K562 (cell line): Measurements from ENCODE around the gene LIMCH1. TPM values are rescaled to one million over a fixed set of nuclear protein-coding genes. Genes with fewer than 3 reads are reported as not detected.

Experiments
- ATAC-seq: fragments of 200-7000 bp; cut with Tn5 transposase; 3 replicates; pipeline ENCODE4 v1.9.1; 2020; ENCODE audit warnings: moderate library complexity
- BruUV-seq: library from RNA; stranded (reverse); fragments of 400-500 nt; replicated peaks from 2 replicates; lab custom pipeline; 2021; lab: Mats Ljungman, UMichigan
- CTCF ChIA-PET: fragments of 300-600 bp; formaldehyde crosslinking; extraction: SDS; loops from one replicate; lab custom pipeline; 2021; ENCODE audit warnings: low intra/inter-chr PET ratio; lab: Yijun Ruan, JAX
- POLR2A ChIA-PET: fragments of 300-600, 350-650 bp; sonication (Branson Sonifier 250); formaldehyde crosslinking; extraction: SDS; loops from one replicate; lab custom pipeline; 2021; ENCODE audit warnings: antibody characterized with exemption, inconsistent platforms; lab: Yijun Ruan, JAX
- DNase-seq, 4 experiments: peaks; one replicate each; pipeline versions ENCODE4 v3.0.0 to v3.0.0-alpha.2; 2011 to 2018; ENCODE audit warnings: low spot score in 3 of 4, mixed read lengths in 3 of 4; ENCODE audit errors: extremely low read depth in 1 of 4
- FAIRE-seq: peaks from 2 replicates; lab custom pipeline; 2011; peaks lifted over from hg19 to GRCh38; lab: Jason Lieb, UNC
- H2AFZ ChIP-seq: 2 replicates; pipeline ENCODE4 v1.6.0; 2011; ENCODE audit warnings: low read depth, low read length, control low read depth, inconsistent platforms
- H3K27ac ChIP-seq: fragments of 200-600 bp; 3 replicates; pipeline ENCODE4 v1.8.0; 2011; ENCODE audit warnings: low read depth, mild to moderate bottlenecking, control low read depth, inconsistent platforms, low read length, moderate library complexity, mixed read lengths; ENCODE audit errors: extremely low read depth
- H3K27me3 ChIP-seq, 2 experiments: fragments of 300-600 bp in 1 of 2; 2 replicates in 1 of 2; 3 replicates in 1 of 2; pipeline versions ENCODE4 v1.6.0 to v1.8.0; 2011; ENCODE audit warnings: inconsistent platforms in 2 of 2, low read length in 2 of 2, mild to moderate bottlenecking in 1 of 2, mixed read lengths in 1 of 2, moderate library complexity in 1 of 2; ENCODE audit not compliant: control insufficient read depth in 2 of 2, insufficient read depth in 2 of 2
- H3K36me3 ChIP-seq: fragments of 300-600 bp; 3 replicates; pipeline ENCODE4 v1.8.0; 2011; ENCODE audit warnings: mild to moderate bottlenecking, low read length, inconsistent platforms; ENCODE audit not compliant: control insufficient read depth, insufficient read depth
- H3K4me1 ChIP-seq, 2 experiments: fragments of 200-600 bp in 1 of 2; replicated peaks in 1 of 2; 2 replicates in 1 of 2; 3 replicates in 1 of 2; pipeline versions ENCODE4 v1.5.1 to v1.8.0; 2011; ENCODE audit warnings: inconsistent platforms in 2 of 2, low read length in 2 of 2, mild to moderate bottlenecking in 1 of 2, mixed read lengths in 1 of 2, moderate library complexity in 1 of 2; ENCODE audit not compliant: control insufficient read depth in 2 of 2, insufficient read depth in 2 of 2
- H3K4me2 ChIP-seq: 2 replicates; pipeline ENCODE4 v1.6.1; 2011; ENCODE audit warnings: low read length, control low read depth, inconsistent platforms, mixed read lengths; ENCODE audit not compliant: insufficient read depth
- H3K4me3 ChIP-seq: fragments of 200-600 bp; sonication (generic), shearing (Covaris generic); 2 replicates; pipeline ENCODE4 v1.5.1; 2016; ENCODE audit warnings: control low read depth, inconsistent platforms
- H3K79me2 ChIP-seq: fragments of 200-600 bp; 3 replicates; pipeline ENCODE4 v1.8.0; 2011; ENCODE audit warnings: low read length, inconsistent platforms; ENCODE audit not compliant: control insufficient read depth, insufficient read depth
- H3K9ac ChIP-seq, 2 experiments: 2 replicates each; pipeline versions ENCODE4 v1.6.0 to v1.6.1; 2011; ENCODE audit warnings: low read depth in 2 of 2, low read length in 2 of 2, control low read depth in 1 of 2, inconsistent platforms in 1 of 2, mild to moderate bottlenecking in 1 of 2, mixed read lengths in 1 of 2; ENCODE audit not compliant: insufficient read depth in 1 of 2
- H3K9me1 ChIP-seq: one replicate; pipeline ENCODE4 v1.6.0; 2011; ENCODE audit warnings: inconsistent platforms, mild to moderate bottlenecking, low read length, moderate library complexity; ENCODE audit not compliant: control insufficient read depth, insufficient read depth
- H3K9me3 ChIP-seq: replicated peaks from 2 replicates; pipeline ENCODE4 v1.5.1; 2011; ENCODE audit warnings: low read depth, low read length, inconsistent platforms; ENCODE audit not compliant: control insufficient read depth, insufficient read depth
- H4K20me1 ChIP-seq: replicated peaks from 2 replicates; pipeline ENCODE4 v1.6.1; 2011; ENCODE audit warnings: low read length, inconsistent platforms, mixed read lengths; ENCODE audit not compliant: control insufficient read depth, insufficient read depth
- CCNT2 ChIP-seq: IDR thresholded peaks from 2 replicates; pipeline ENCODE4 v1.6.1; 2011; ENCODE audit warnings: borderline replicate concordance, low read depth, mild to moderate bottlenecking, moderate library complexity, mixed read lengths, low read length; ENCODE audit not compliant: insufficient read length; ENCODE audit errors: extremely low read depth
- CXXC5 ChIP-seq: fragments of 250-450 bp; sonication (Bioruptor Pico); IDR thresholded peaks from 2 replicates; pipeline ENCODE4 v1.8.0; 2022; ENCODE audit warnings: inconsistent platforms, mild to moderate bottlenecking, moderate library complexity
- EP300 ChIP-seq: IDR thresholded peaks from 2 replicates; pipeline ENCODE4 v1.6.1; 2012; ENCODE audit warnings: low read length, improper control_type of control experiment
- NEUROD1 ChIP-seq: fragments of 150-350 bp; IDR thresholded peaks from 2 replicates; pipeline ENCODE4 v1.6.1; 2014; ENCODE audit warnings: borderline replicate concordance, low read length, low read depth; ENCODE audit not compliant: partially characterized antibody
- SRF ChIP-seq, 2 experiments: fragments of 250-450, 450-650 bp in 1 of 2; sonication (Bioruptor Pico) in 1 of 2; sonication (generic) in 1 of 2; formaldehyde crosslinking; IDR thresholded peaks; 2 replicates each; pipeline versions ENCODE4 v1.5.0 to v1.5.1; 2020 to 2022; ENCODE audit warnings: mild to moderate bottlenecking in 1 of 2, missing genetic modification reagents in 1 of 2
- STAT5B ChIP-seq: fragments of 250-450 bp; sonication (Bioruptor Pico); IDR thresholded peaks from 2 replicates; pipeline ENCODE4 v1.8.0; 2021; ENCODE audit warnings: mild to moderate bottlenecking, inconsistent platforms
- ZNF41 ChIP-seq: fragments of 250-450 bp; sonication (Bioruptor Pico); conservative IDR thresholded peaks from 2 replicates; pipeline ENCODE4 v1.4.0; 2020; ENCODE audit warnings: mild to moderate bottlenecking
- ZNF780A ChIP-seq: fragments of 250-450 bp; sonication (Bioruptor Pico); IDR thresholded peaks from 2 replicates; pipeline ENCODE4 v1.5.0; 2021; ENCODE audit warnings: mild to moderate bottlenecking
- WGBS: fragments of 100-300 bp; shearing (Covaris generic); methylation state at CpG from one replicate; pipeline ENCODE4 v1.1.6; 2016; ENCODE audit warnings: low coverage, mixed read lengths; ENCODE audit not compliant: insufficient coverage; ENCODE audit errors: missing lambda C conversion rate; 5-methylcytosine and 5-hydroxymethylcytosine counted together
- in situ Hi-C: fragments of 300-500 bp; cut with MboI; formaldehyde crosslinking; loops from 4 replicates; pipeline ENCODE4 v1.15.0; 2018; ENCODE audit warnings: inconsistent platforms, mixed read lengths
- intact Hi-C: fragments of 100-400 bp; cut with micrococcal nuclease; formaldehyde crosslinking; loops from 2 replicates; pipeline ENCODE4 v1.14.2; 2022
- polyA plus RNA-seq, 8 experiments: library from polyadenylated mRNA; depleted of rRNA in 4 of 8; stranded (reverse) in 5 of 8; unstranded in 3 of 8; fragments of >200 nt; fragmentation: Nextera tagmentation in 2 of 8; fragmentation: Illumina TruSeq in 1 of 8; extraction: Ambion mirVana in 2 of 8; extraction: Trizol in 1 of 8; gene quantifications; 2 replicates each; pipeline versions ENCODE4 v1.2.1 to v1.2.3, GENCODE V29; 2011 to 2014; ENCODE audit warnings: inconsistent platforms in 1 of 8, missing spikeins in 1 of 8
- total RNA-seq, 7 experiments: library from RNA; depleted of rRNA in 6 of 7; stranded (reverse); fragments of >200 nt in 6 of 7; fragmentation: Illumina TruSeq in 2 of 7; extraction: Trizol in 2 of 7; gene quantifications; 2 replicates each; pipeline versions ENCODE4 v1.2.1 to v1.2.3, GENCODE V29; 2011 to 2021; ENCODE audit warnings: low replicate concordance in 1 of 7
- TF ChIP-seq, protein P1 (sequence below): fragments of 250-450 bp; sonication (Bioruptor Pico); IDR thresholded peaks from 2 replicates; pipeline ENCODE4 v1.5.0; 2021; ENCODE audit warnings: mild to moderate bottlenecking, moderate library complexity

Gene LIMCH1
- total and polyA plus RNA-seq, 9 of the 15 experiments (the other 6 are each of a cell fraction or from before 2014, with no cell fraction given) = 0.35 TPM; not detected in 8

DNA sequence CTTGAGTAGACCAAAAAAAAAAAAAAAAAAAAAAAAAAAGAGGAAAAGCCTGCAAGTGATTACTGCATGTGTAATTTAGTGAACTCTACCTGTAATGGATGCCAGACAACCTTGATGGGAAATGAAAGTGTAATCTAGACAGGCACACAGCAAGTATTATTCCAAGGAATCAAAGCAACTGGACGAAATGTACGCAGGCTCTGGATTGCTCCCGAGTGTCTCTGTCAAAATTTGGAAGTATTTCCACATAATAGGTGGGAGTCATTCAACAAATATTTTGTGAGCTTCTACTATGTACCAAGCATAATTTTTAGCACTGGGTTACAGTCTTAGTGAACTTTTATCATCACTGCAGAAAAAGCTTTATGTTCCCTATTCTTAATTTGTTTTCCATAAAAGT lies 64.2 kb downstream of the LIMCH1 start:
- peaks cover 0 to 2% of the 10 kb centered on the region in 2 experiments; a peak in 2 of 5 replicates for H3K27me3 ChIP-seq
- intact Hi-C loops = no loop called here
- H3K9me3 ChIP-seq = no peaks in the 10 kb centered on the region
- no peaks in the 10 kb centered on the region for H3K9me1 ChIP-seq
- TF ChIP-seq NEUROD1 (no peak), SRF (CRISPR knock-in tag; IDR thresholded peaks at IDR 0.05) (no peak), ZNF780A (CRISPR knock-in tag) (no peak), CCNT2 (no peak), EP300 (no peak), STAT5B (CRISPR knock-in tag) (no peak), ZNF41 (CRISPR knock-in tag) (no peak), CXXC5 (no peak)
- TF ChIP-seq, protein P1, sequence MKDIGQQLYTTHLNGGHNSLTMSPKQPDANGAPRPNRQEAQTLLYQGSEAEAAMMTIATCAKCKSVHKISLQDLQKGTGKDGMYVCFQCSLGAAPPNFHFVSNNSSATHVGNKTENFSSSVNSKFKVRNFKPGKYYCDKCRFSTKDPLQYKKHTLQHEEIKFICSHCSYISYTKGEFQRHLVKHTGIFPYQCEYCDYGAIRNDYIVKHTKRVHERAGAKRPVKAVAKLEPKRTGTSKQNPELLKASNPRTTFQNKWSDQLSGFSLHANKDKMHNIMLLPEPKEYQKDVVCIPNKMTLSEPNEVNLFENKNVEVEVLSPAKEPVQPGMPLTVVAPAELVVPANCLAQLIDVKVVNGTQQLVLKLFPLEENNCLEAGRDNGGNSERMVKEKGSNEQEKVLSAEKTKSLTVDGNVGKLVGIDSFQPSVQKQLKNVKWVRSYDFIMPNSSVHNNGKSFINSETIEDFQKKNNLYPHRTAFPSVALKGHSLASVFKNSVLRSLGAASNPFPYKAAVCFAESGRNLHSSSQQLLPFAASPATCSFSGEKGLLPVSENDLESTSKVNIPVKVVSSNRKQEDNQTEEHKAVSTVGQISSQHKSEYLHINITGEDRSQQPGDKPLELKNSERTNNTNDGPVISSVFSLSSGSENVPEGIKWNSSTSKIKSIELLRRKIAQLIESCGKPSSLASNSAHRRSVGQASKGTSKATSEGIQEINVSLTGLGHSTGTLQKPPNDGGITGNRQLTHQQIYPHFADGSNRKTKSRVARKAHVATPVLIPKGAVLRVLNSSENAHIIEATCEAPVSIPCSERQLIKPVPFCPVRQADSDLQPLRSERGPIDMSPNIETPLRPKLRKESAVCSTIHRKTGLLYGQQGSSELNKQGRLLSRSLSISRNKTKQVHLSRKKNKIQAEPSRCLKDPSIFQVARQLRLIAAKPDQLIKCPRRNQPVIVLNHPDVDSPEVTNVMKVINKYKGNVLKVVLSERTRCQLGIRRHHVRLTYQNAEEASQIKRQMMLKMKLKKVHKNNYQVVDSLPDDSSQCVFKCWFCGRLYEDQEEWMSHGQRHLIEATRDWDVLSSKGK = no peak
- DNase-seq (no peak), FAIRE-seq (no peak), ATAC-seq (no peak)
- no peak overlapping the region for H3K9ac ChIP-seq
- 0% methylated on average over 3 of the region's 3 CpGs for WGBS
- H2AFZ ChIP-seq = no peak overlapping the region
- in situ Hi-C loops = no loop called here
- CTCF ChIA-PET = no interaction called here
- POLR2A ChIA-PET = interaction anchor here (0.5 kb wide), 1 partner anchor 24 kb away, joined by 3 read pairs; no protein-coding TSS in a partner anchor
- no peak overlapping the region for H3K4me3 ChIP-seq
- no peak overlapping the region for H3K4me2 ChIP-seq
- no peaks in the 10 kb centered on the region for H4K20me1 ChIP-seq
- no peaks in the 10 kb centered on the region for H3K36me3 ChIP-seq
- H3K79me2 ChIP-seq = no peaks in the 10 kb centered on the region
- no peaks in the 10 kb centered on the region for H3K4me1 ChIP-seq
- no TSS peak for BruUV-seq
- H3K27ac ChIP-seq = no peak overlapping the region
